OCI-LY1 (cell line): Measurements from ENCODE around the gene FLVCR1.

Source experiments
- H2AFZ ChIP-seq: fragments of 200-600 bp; sonication (generic), shearing (Covaris generic); 2 replicates; pipeline ENCODE4 v1.6.0; 2014; ENCODE audit warnings: antibody characterized with exemption, mild to moderate bottlenecking, low read length
- H3F3A ChIP-seq: fragments of 200-600 bp; sonication (generic), shearing (Covaris generic); 2 replicates; pipeline ENCODE4 v1.6.0; 2014; ENCODE audit warnings: mild to moderate bottlenecking, antibody characterized with exemption, low read length, moderate library complexity; ENCODE audit not compliant: insufficient read depth
- H3K27ac ChIP-seq: fragments of 200-600 bp; sonication (generic); 2 replicates; pipeline ENCODE4 v1.5.1; 2014; ENCODE audit warnings: low read length, mixed run types, mild to moderate bottlenecking, low read depth; ENCODE audit not compliant: poor library complexity, severe bottlenecking
- H3K27me3 ChIP-seq: fragments of 200-600 bp; sonication (generic); 2 replicates; pipeline ENCODE4 v1.6.0; 2014; ENCODE audit warnings: antibody characterized with exemption, mild to moderate bottlenecking, low read length, moderate library complexity; ENCODE audit not compliant: insufficient read depth
- H3K36me3 ChIP-seq: fragments of 200-600 bp; sonication (generic); 2 replicates; pipeline ENCODE4 v1.6.1; 2014; ENCODE audit warnings: mild to moderate bottlenecking, antibody characterized with exemption, low read length, moderate library complexity, mixed read lengths; ENCODE audit not compliant: insufficient read depth
- H3K4me1 ChIP-seq: fragments of 200-600 bp; sonication (generic); 2 replicates; pipeline ENCODE4 v1.5.1; 2014; ENCODE audit warnings: mild to moderate bottlenecking, low read length, moderate library complexity; ENCODE audit not compliant: insufficient read depth, severe bottlenecking
- H3K4me2 ChIP-seq: fragments of 200-600 bp; sonication (generic), shearing (Covaris generic); 2 replicates; pipeline ENCODE4 v1.6.1; 2014; ENCODE audit warnings: low read length
- H3K4me3 ChIP-seq: fragments of 200-600 bp; sonication (generic); 2 replicates; pipeline ENCODE4 v1.5.1; 2014; ENCODE audit warnings: low read length, low read depth, mild to moderate bottlenecking, mixed read lengths; ENCODE audit not compliant: poor library complexity, severe bottlenecking
- H3K79me2 ChIP-seq: fragments of 200-600 bp; shearing (Covaris generic); 2 replicates; pipeline ENCODE4 v1.6.1; 2016; ENCODE audit warnings: mixed run types, low read length, mixed read lengths; ENCODE audit not compliant: insufficient read depth
- H3K9ac ChIP-seq: fragments of 200-600 bp; sonication (generic), shearing (Covaris generic); 2 replicates; pipeline ENCODE4 v1.6.1; 2014; ENCODE audit warnings: mild to moderate bottlenecking, low read length, mixed read lengths
- H3K9me2 ChIP-seq: fragments of 200-600 bp; sonication (generic), shearing (Covaris generic); 2 replicates; pipeline ENCODE4 v1.6.1; 2014; ENCODE audit warnings: low read depth, mild to moderate bottlenecking, low read length, mixed read lengths
- H3K9me3 ChIP-seq: fragments of 200-600 bp; shearing (Covaris generic); 2 replicates; pipeline ENCODE4 v1.6.1; 2014; ENCODE audit warnings: low read length, mixed read lengths
- H4K20me1 ChIP-seq: fragments of 200-600 bp; sonication (generic), shearing (Covaris generic); 2 replicates; pipeline ENCODE4 v1.6.0; 2016; ENCODE audit warnings: mild to moderate bottlenecking, low read length; ENCODE audit not compliant: insufficient read depth
- CTCF ChIP-seq: fragments of 200-600 bp; sonication (generic), shearing (Covaris generic); IDR thresholded peaks from 2 replicates; pipeline ENCODE4 v1.5.1; 2017; ENCODE audit warnings: mild to moderate bottlenecking, antibody characterized with exemption, low read length, moderate library complexity, mixed read lengths
- EZH2 ChIP-seq: fragments of 200-600 bp; sonication (generic), shearing (Covaris generic); IDR thresholded peaks from 2 replicates; pipeline ENCODE4 v1.8.0; 2017; ENCODE audit warnings: borderline replicate concordance, mixed run types, mild to moderate bottlenecking, antibody characterized with exemption, low read length, moderate library complexity, mixed read lengths

The FLVCR1 gene

GRCh38 chr1:212916481-212917133 lies 58.5 kb downstream of the FLVCR1 start:
- no peaks in the 10 kb centered on the region for H3F3A ChIP-seq
- H3K9ac ChIP-seq: no peak overlapping the region
- no peaks in the 10 kb centered on the region for H4K20me1 ChIP-seq
- TF ChIP-seq EZH2 (no peak), CTCF (no peak)
- peaks cover 5% of the 10 kb centered on the region for H3K27me3 ChIP-seq
- no peak overlapping the region for H3K4me2 ChIP-seq
- no peaks in the 10 kb centered on the region for H3K36me3 ChIP-seq
- no peaks in the 10 kb centered on the region for H3K4me1 ChIP-seq
- no peaks in the 10 kb centered on the region for H3K9me3 ChIP-seq
- no peak overlapping the region for H2AFZ ChIP-seq
- H3K9me2 ChIP-seq: no peaks in the 10 kb centered on the region
- no peak overlapping the region for H3K27ac ChIP-seq
- H3K4me3 ChIP-seq: no peak overlapping the region
- no peaks in the 10 kb centered on the region for H3K79me2 ChIP-seq

DNA sequence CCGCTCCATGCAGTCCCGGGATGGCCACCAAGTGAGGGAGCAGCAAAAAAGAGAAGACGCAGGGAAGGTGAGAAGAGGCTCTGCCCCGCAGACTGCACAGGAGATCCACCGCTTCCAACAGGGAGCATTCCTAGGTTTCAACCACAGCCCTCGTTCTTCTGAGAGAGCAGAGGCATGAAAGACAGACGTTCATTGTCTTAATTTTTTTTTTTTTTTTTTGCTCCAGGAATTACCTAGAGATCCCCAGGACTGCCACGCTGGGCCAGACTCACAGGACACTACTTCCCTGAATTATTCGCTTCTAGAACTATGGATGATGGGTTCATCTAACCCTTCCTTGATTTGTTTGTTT lies 59.0 kb downstream of the FLVCR1 start:
- Histone ChIP-seq H2AFZ (no peak overlapping the region), H3K4me2 (no peak overlapping the region), H4K20me1 (no peaks in the 10 kb centered on the region), H3K27me3 (peaks cover 6% of the 10 kb centered on the region), H3K4me1 (no peaks in the 10 kb centered on the region), H3K9me2 (no peaks in the 10 kb centered on the region), H3K27ac (no peak overlapping the region), H3F3A (no peaks in the 10 kb centered on the region), H3K9ac (no peak overlapping the region), H3K4me3 (no peak overlapping the region), H3K9me3 (no peaks in the 10 kb centered on the region), H3K79me2 (no peaks in the 10 kb centered on the region), H3K36me3 (no peaks in the 10 kb centered on the region)
- no peak for TF ChIP-seq CTCF
- no peak for TF ChIP-seq EZH2

DNA sequence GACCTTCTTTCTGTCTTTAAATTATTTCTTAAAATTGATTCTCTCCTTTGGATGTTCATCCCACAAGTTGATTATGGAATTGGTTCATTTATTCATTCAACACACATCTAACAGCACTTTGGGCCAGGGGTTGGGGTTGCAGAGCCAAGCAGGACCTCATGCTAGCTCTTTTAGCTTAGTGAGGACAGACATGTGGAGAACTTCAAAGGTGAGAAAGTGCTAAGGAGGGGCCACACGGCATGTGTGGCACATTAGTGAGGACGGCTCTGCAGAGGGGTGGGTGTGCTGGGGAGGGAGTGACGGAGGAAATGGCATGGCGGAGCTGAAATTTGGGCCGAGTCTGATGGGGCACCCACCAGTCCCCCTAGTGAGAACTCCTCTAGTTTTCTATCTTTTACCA lies 59.8 kb downstream of the FLVCR1 start:
- Histone ChIP-seq H3K4me2 (no peak overlapping the region), H3K27me3 (peaks cover 10% of the 10 kb centered on the region), H2AFZ (no peak overlapping the region), H3K79me2 (no peaks in the 10 kb centered on the region), H3K9me2 (no peaks in the 10 kb centered on the region), H3K36me3 (no peaks in the 10 kb centered on the region), H3K27ac (no peak overlapping the region), H3F3A (no peaks in the 10 kb centered on the region), H4K20me1 (no peaks in the 10 kb centered on the region), H3K9me3 (no peaks in the 10 kb centered on the region), H3K4me1 (no peaks in the 10 kb centered on the region), H3K4me3 (no peak overlapping the region), H3K9ac (no peak overlapping the region)
- no peak for TF ChIP-seq CTCF
- no peak for TF ChIP-seq EZH2
